Measurements from ENCODE around the gene FARP1.

The FARP1 gene

DNA sequence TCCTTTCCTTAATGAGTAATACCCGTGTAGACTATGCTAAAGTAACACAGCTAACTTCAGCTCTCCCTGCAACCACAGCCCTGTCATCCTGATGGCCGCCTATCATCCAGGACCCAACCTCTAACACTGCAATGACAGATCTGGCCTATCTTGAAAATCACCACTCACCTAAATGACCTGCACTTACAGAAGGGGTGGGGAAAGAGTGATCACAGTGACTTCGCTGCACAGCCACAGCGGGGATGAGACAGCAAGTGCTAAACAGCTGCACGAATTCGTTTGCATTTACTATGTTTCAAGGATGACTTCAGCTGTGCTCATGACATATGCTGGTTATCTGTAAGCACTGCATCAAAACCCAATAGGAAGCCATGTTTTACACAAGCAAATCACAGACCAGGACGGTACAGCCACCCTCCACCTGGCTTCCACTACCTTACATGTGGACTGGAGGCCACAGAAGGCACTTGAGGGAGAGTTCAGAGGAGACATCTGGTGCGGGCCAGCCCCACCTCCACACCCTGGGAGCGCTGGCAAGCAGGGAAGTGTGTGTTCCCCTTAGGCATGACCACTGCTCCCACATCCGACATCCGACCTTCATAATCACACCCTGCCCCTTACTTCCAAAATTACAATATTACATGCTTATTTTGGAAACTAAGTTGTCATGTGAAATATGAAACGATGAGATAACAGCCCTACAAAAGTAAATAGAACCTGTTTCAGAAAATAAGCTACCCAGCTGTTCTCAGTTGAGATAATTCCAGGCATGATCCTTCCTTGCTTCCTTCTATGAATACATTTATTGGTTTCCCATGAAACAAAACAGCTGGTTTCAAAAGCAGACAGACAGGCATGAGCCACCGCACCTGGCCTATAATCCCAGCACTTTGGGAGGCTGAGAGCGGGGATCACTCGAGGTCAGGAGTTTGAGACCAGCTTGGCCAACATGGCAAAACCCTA lies 338.3 kb downstream of the FARP1 start:
- DNase-seq (ENCODE audit: insufficient read length, low spot score) (no peak), FAIRE-seq (no peak)
- no peak for TF ChIP-seq POLR2A (IDR thresholded peaks at IDR 0.05; ENCODE audit: low read depth, low read length)

DNA sequence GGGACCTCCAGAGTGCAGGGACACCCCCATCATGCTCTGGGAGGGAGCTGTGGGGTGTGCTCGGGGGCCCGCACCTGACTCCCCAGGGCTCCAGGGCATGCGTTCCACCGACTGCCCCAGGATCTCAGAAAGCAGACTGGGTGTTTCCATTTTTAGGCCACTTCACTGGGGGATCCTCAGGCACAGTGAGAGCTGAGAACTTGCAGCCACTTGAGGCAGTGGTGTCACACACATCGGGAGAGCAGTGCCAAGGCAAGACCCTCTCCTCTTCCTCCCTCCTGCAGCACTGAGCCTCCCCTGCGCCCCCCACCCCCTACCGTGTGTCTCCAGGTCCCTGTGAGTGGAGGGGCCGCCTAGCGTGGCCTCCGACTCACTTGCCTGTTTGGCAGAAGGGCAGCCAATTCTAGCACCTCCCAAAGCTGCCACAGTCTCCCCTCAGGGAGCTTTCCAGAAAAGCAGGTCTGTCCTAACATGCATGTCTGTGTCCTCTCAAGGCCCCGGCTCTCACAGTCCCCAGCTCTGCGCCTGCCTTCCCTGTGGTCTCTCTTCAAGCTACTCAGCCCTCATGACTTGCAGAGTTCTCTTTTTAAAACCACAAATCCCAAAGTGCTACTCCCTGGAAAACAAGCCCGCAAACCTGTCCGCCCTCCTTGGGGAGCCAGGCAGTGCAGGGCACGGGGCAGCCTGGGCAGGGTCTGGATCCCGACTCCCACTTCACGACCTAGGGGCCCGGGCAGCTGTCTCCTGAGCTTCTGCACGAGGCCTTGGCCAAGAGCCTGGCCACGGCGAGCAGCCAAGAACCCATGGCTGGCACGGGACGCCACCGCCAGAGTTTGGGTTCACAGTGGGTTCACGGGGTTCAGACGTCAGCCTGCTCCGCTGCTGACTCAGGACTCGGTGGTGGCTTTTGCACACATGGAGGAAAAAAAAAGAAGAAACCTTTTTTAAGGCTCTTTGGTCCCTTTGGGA lies 339.9 kb downstream of the FARP1 start:
- peak; percentile 22 for DNase-seq (ENCODE audit: insufficient read length, low spot score)
- FAIRE-seq: no peak
- no peak for TF ChIP-seq POLR2A (IDR thresholded peaks at IDR 0.05; ENCODE audit: low read depth, low read length)

GRCh38 chr13:98483601-98484288 lies 340.9 kb downstream of the FARP1 start:
- no peak for DNase-seq (ENCODE audit: insufficient read length, low spot score)
- TF ChIP-seq POLR2A (IDR thresholded peaks at IDR 0.05; ENCODE audit: low read depth, low read length): no peak
- no peak for FAIRE-seq

GRCh38 chr13:98484289-98485219 lies 341.7 kb downstream of the FARP1 start:
- DNase-seq (ENCODE audit: insufficient read length, low spot score): peak; percentile 99
- peak; percentile 98 for FAIRE-seq
- TF ChIP-seq POLR2A (IDR thresholded peaks at IDR 0.05; ENCODE audit: low read depth, low read length): peak; percentile 25; the same call in 1 of the 2 replicates

DNA sequence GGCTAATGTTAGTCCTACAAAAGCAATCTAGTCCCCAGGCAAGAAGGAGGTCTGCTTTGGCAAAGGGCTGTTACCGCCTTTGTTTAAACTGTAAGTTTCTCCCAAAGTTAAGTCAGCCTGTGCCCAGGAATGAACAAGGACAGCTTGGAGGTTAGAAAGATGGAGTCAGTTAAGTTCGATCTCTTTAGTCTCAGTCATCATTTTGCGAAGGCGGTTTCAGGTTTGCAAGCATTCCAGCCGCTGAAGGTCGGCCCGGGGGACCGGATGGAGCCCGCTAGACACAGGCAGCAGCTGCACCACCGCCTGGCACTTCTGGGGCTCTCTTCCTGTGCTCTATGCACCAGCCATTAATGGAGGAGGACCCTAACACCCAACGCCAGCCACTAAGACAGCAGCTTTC lies 342.7 kb downstream of the FARP1 start:
- no peak for DNase-seq (ENCODE audit: insufficient read length, low spot score)
- TF ChIP-seq POLR2A (IDR thresholded peaks at IDR 0.05; ENCODE audit: low read depth, low read length): no peak

DNA sequence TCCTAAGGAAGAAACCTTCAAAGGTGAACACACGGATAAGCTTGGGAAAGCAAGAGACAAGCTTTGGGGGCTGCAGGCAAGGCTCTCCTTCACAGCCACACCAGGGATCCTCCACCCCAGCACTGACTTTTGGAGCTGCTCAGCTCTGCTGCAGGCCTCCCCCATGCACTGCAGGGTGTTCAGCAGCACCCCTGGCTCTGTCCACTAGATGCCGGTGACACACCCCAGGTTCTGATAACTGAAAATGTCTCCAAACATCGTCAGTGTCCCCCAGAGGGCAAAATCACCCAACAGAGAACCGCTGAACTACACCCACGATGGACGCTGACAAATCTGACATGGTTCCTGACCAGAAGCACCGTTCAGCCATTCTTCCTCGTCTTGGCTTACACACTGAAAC lies 343.5 kb downstream of the FARP1 start:
- DNase-seq (ENCODE audit: insufficient read length, low spot score): no peak
- FAIRE-seq: no peak
- TF ChIP-seq POLR2A (IDR thresholded peaks at IDR 0.05; ENCODE audit: low read depth, low read length): no peak

More for the DNA sequence above, 342.7 kb downstream of the FARP1 start:
- no peak for FAIRE-seq

DNA sequence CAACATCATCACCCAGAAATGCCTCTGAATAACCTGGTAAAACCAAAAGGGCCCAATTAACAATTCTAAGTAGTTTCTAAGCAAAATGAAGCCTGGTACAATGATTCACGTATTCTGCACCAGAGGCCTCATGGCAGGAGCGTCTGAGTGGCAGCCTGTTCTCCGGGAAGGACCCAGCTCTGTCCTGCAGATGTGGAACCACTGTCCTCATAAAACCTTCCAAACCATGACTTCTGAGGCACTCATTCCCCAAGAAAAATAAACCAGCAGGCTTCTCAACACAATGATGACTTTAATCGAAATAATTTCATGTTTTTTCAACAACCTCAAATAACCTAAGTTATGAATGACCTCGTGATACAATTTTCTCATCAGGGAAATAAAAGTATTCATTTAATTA lies 344.1 kb downstream of the FARP1 start:
- TF ChIP-seq POLR2A (IDR thresholded peaks at IDR 0.05; ENCODE audit: low read depth, low read length): no peak
- DNase-seq (ENCODE audit: insufficient read length, low spot score) (no peak), FAIRE-seq (no peak)

- FAIRE-seq (no peak), DNase-seq (ENCODE audit: insufficient read length, low spot score) (no peak)
- TF ChIP-seq POLR2A (IDR thresholded peaks at IDR 0.05; ENCODE audit: low read depth, low read length): no peak
Measured at GRCh38 chr13:98487522-98487921, 344.6 kb downstream of the FARP1 start.

DNA sequence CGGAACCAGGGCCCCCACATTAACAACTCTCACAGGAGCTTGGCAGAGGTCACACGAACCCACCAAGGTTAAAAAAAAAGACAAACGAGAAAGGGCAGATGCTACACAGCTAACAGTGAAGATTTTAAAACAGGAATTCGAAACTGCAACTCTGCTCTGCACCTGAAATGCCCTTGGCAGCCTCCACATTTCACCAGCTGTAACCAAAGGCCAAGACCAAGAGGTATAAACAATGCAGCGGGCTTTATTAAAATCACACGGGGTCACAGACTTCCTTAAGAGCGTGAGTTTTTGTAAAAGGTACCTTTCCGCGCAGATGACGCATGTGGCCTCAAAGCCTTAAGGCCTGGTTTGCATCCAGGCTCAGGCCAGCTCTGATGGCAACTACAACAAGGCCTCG lies 345.8 kb downstream of the FARP1 start:
- no peak for TF ChIP-seq POLR2A (IDR thresholded peaks at IDR 0.05; ENCODE audit: low read depth, low read length)
- DNase-seq (ENCODE audit: insufficient read length, low spot score) (no peak), FAIRE-seq (no peak)

GRCh38 chr13:98489446-98490194 lies 346.7 kb downstream of the FARP1 start:
- FAIRE-seq: no peak
- TF ChIP-seq POLR2A (IDR thresholded peaks at IDR 0.05; ENCODE audit: low read depth, low read length): no peak
- no peak for DNase-seq (ENCODE audit: insufficient read length, low spot score)

DNA sequence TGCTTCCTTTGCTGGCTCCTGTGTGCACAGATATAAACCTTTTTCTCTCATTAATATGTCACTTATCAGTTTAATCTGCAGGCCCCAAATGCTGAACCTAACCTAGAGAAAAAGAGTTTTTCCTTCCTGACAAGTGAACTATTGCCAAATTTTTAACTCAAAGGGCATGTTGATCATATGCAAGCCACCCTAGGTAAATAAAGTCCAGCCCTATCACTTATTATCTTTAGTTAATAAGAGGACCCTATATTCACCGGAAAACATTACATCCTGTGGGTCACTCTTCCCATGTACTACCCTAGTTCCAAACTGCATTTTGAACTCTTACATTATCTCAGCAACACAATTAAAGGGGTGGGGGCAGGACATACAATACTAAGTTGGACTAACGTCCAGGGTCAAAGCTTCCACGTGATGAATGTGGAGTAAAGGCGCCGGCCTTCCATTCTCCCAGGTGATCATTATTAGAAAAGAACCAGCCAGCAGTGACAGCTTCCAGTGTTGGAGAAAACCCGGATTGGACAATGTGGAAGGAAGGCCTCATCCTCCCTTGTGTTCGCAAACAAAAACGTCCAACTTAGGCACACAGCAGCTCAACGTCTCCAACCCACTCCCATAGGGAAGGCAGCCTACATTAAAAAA lies 347.4 kb downstream of the FARP1 start:
- DNase-seq (ENCODE audit: insufficient read length, low spot score): no peak
- no peak for TF ChIP-seq POLR2A (IDR thresholded peaks at IDR 0.05; ENCODE audit: low read depth, low read length)
- FAIRE-seq: no peak
